Urothelium cell line (cell line): Measurements from ENCODE around the gene CRYAB.
"Not testable (repeated sequence)": the region's sequence is repeated elsewhere in the genome, so short reads cannot be mapped to it uniquely, and the experiment has no call there.

Experiments
- DNase-seq: peaks from one replicate; pipeline ENCODE4 v3.0.0; 2011; ENCODE audit warnings: low spot score, mixed read lengths
- FAIRE-seq: peaks from 2 replicates; lab custom pipeline; 2011; peaks lifted over from hg19 to GRCh38; lab: Jason Lieb, UNC

The CRYAB gene

DNA sequence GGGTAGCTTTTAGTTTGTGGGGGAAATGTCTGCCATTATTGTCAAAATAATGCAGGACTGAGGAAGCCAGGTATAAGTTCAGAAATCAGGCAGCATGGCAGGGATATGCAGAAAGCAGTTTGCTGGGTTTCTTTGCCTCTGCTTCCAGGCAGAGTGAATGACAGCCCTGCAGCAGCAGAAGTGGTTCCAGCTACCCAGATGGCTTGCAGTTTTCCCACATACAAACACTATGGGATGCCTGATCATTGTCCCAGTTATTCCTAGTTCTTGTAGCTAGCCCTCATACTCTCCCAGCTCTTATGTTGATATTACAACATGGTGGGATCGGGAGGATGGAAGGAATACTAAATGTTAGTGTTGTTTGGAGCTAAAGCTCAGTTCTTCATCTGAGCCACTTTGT lies 22.7 kb upstream of the CRYAB start:
- DNase-seq (no peak), FAIRE-seq (no peak)

DNA sequence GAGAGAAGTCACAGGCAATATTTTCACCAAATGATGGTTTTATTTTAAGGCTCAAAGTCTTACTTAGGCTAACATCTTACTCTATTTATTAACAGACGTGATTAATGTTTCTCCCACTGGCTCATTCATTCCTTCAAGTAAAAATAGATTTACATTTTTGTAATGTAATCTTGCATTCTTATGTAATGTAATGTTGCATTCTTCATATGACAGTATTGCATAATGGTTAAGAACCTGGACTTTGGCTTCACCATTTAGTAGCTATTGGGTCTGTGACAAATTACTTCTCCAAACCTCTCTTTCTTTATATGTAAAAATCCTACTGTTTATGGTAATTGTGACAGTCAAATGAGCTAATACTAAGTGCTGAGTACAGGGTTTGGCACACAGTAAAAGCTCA lies 22.3 kb upstream of the CRYAB start:
- no peak for FAIRE-seq
- DNase-seq: no peak

DNA sequence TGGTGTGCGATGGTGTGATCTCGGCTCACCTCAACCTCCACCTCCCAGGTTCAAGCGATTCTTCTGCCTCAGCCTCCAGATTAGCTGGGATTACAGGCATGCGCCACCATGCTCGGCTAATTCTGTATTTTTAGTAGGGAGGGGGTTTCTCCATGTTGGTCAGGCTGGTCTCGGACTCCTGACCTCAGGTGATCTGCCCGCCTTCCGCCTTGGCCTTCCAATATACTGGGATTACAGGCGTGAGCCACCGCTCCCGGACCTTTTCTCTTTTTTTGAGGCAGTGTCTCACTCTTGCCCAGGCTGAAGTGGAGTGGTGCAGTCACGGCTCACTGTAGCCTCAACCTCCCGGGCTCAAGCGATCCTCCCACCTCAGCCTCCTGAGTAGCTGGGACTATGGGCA lies 21.6 kb upstream of the CRYAB start:
- FAIRE-seq, DNase-seq: not testable (repeated sequence)

DNA sequence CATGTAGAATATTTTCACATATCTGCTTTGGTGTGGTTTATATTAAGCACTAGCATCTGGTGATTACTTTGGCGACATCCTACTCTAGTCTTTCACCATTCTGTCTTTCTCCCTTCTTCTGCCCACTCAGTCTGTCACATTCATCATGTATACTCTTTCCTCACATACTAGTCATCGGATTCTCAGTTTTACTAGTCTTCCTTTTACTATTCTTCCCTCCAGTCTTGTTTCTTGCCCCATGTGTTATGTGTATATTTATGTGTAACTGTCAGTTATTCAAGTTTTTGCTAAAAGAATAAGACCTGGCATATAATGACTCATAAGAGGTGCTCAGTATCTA lies 21.0 kb upstream of the CRYAB start:
- FAIRE-seq (no peak), DNase-seq (no peak)

DNA sequence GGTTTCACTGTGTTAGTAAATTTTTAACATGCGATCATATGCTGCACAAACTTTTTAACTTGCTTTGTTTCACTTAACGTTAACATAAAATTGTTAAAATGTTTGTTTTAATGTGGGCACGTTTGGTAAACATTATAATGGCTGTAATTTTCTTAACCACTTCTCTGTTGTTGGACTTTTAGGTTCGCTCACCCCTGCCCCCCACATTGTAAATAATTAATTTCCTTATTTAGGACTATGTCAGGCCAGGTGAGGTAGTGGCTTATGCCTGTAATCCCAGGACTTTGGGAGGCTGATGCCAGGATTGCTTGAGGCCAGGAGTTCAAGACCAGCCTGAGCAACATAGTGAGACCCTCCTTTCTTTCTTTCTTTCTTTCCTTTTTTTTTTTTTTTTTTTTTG lies 18.9 kb upstream of the CRYAB start:
- DNase-seq (no peak), FAIRE-seq (no peak)

DNA sequence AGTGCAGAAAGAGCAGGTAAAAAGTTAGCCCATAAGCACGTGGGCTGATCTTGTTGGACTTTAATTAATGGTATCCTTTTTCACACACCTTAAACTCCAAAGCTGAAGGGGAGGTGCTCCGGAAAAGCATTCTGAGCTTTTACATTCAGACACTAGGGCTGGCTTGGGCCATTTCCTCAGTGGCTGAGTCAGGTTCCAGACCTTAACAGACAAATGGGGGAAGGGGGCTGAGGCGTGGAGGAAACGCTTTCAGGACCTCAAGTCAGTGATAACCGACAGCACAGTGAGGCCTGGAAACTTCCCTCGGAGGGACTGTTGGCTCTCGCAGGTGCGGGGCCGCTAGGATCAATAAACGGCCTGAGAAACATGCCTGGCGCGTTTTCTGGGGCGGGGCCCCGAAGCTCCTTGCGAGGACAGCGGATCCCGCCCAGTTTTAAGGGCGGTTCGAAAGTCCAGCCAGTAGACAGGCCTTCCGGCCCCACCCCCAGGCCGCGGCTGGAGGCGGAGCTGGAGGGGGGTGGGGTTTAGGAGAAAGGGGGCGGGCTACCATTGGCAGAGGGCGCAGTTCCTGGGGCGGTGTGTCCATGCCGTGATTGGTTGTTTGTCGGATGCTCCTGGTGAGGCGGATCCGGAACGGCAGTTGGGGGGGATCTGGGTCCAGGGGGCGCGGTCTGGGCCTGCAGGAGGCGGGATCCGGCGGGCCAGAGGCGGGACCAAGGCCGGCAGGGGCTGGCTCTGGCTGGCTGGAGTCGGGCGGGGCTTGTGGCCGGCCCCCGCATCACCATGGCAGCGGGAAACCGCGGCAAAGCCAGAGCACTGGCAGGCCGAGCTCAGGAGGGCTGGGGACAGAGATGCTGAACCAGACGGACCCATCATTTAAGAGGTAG lies 15.2 kb upstream of the CRYAB start:
- peak; percentile 75 for FAIRE-seq
- DNase-seq: peak; percentile 99

DNA sequence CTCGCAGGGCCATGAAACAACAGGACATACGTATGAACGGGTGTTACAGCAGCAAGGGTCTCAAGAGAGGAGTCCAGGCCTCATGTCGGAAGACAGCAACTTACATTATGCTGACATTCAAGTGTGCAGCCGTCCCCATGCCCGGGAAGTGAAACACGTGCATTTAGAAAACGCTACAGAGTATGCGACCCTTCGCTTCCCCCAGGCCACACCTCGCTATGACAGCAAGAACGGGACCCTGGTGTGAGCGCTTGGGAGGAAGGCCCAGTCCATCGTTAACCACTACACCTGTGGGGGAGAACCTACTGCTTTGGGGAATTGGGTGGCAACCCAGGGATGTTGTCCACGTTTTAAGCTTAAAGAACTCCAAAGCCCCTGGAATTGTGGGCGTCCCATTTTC lies 14.4 kb upstream of the CRYAB start:
- no peak for FAIRE-seq
- no peak for DNase-seq

DNA sequence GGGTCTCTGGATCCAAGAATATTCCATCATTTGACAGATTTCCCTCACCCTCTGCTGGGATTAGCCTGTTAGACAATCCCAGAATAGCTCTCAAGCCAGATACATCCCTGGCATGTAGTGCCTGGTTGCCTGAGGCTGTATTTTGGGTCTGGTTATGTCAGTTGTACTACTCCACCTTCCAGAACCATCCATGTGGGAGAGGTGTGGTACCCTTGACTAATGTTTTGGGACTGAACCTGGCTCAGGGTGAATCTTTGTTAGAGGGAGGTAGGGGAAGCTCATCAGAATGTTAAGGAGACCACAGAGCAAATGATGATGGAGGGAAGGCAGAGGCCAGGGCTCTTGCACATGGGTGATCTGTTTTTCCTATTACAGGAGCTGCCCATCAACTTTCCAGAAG lies 12.4 kb upstream of the CRYAB start:
- DNase-seq (no peak), FAIRE-seq (no peak)

DNA sequence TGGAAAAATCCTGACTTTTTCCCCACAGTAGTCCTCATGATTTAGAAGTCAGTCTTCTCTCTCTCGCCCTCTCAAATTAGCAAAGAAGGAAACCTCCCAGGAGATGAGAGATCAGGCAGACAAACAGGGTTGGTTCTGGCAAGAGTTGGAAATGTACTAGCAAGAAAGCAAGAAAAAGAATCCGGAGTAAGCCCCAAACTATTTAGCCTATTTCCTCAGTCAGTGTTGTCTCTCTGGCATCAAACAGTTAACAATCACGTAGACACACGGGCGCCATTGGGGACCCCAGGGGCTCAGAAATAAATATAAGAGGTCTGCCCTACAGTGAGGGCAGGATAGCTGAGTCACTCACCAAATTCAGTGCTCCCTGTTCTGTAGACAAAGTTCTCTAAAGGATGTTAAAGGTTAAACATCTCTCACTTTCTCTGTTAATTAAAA lies 11.8 kb upstream of the CRYAB start:
- DNase-seq (no peak), FAIRE-seq (no peak)

DNA sequence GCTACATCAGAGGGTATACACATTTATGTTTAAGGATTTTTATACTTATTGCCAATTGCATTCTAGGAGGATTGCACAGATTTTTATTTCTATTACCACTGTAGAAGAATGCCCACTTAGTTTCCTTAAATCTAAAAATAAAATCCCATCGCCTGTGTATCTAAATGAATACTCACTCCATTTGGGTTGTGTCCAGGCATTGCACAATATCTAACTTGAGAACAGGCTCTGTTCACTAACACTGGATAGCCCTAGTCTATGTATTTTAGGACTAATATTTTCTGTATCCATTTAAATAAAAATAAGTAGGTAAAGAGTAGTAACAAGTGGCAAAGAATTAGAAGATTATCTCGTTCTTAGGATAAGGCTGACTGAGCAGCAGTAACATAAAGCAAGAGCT lies 11.2 kb upstream of the CRYAB start:
- DNase-seq (no peak), FAIRE-seq (no peak)

DNA sequence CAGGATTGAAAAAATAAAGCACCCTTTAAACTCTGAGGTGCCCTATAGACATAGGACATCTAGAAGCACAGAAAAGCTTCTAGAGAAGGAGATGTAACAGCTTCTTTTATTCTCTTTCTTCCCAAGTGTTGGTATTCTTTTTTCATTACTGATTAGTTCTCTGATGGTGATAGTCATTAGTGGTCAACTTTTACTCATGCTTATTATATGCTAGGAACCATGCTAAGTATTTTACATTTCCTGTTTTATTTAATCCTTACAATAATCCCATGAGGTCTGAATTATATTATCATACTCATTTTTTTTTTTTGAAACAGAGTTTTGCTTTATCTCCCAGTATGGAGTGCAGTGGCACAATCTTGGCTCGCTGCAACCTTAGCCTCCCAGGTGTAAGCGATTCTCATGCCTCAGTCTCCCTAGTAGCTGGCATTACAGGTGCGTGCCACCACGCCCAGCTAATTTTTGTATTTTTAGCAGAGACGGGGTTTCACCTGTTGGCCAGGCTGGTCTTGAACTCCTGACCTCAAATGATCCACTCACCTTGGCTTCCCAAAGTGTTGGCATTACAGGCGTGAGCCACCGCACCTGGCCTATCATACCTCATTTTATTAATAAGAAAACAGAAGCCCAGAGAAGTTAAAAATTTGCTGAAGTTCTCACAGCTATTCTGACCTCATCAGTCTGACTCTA lies 10.1 kb upstream of the CRYAB start:
- no peak for FAIRE-seq
- no peak for DNase-seq

DNA sequence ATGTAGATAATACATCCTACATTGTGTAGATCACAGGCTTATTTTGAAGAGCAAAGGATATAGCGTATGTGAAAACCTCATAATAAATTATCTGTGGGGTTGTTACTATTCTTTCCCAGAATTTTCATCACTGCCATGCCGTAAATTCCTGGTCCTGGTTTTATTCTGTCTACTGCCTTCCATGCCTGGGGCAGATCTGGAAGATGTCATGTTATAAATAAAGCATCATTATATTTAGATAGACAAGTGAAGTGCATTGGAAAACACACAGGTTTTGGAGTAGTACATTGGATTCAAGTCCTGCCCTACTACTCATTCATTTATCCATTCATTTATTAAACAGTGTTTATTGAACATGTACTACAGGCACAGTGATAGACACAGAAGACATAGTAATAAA lies 9.3 kb upstream of the CRYAB start:
- FAIRE-seq: no peak
- DNase-seq: no peak

DNA sequence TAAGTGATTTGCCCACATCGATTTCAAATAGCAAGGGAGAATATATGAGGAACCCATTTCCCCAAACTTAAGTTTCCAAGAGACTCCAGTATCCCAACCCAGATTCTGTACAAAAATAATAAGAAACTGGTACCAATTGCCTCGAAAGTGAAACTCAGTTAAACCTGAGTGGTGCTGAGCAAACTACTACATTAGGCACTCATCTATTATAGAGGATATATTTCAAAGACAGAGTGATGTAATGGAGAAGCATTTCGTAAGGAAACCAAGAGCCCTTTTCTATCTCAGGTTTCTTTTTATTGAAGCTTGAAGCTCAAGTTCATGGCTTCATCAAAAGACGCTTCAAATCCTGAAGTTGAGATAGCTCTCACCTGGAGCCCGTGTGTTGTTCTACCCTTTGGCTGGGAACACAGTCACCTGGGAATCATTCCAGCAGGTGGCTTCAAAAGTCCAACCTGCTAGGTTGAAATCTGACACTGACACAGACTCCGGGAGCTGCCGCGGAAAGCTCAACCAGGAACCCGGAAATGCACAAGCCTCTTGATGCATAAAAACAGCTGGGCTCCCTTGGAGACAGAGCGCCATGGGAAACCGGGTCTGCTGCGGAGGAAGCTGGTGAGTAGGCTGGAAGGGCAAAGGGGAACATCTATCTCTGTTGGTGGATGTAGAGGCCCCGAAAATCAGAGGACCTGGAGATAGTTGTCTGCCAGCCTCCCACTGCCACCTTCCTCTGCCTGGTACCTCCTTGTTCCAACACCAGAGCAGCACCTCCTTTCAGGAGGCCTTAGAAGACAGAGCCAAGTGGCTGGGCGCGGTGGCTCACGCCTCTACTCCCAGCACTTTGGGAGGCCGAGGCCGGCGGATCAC lies 7.1 kb upstream of the CRYAB start, which contains the start of gene C11orf52:
TSS of gene C11orf52 (plus strand) at position 524 of the 867 bp plus-strand sequence. CDS start at position 584, 60 bp downstream.
- FAIRE-seq (no peak), DNase-seq (no peak)

DNA sequence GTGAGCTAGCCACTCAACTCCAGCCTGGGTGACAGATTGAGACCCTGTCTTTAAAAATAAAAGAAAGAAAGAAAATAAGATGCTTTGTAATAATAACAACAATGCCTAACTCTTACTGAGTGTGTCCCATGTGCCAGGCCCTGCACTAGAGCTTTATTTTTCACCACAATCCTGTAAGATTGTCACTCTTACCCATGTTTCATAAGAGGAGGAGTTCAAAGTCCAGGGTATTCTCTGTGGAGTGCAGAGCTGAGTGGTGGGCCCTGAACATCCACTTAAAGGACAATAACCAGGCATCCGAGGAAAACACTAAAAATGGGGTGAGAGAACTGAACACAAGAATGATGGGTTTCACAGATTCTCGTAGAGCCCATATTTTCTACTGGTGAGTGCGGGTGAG lies 6.2 kb upstream of the CRYAB start:
- DNase-seq (no peak), FAIRE-seq (no peak)

DNA sequence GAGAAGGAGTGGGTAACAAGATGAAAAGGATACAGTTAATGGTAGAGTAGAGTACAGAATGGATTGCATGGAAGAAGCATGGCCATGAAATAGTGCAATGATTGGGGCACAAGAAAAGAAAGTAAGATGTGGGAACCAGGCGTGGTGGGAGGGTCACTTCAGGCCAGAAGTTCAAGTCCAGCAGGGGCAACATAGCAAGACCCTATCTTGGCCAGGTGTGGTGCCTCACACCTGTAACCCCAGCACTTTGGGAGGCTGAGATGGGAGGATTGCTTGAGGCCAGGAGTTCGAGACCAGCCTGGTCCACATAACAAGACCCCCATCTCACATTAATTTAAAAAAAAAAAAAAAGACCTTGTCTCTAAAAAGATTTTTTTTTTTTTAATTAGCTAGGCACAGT lies 5.7 kb upstream of the CRYAB start:
- no peak for FAIRE-seq
- DNase-seq: no peak

DNA sequence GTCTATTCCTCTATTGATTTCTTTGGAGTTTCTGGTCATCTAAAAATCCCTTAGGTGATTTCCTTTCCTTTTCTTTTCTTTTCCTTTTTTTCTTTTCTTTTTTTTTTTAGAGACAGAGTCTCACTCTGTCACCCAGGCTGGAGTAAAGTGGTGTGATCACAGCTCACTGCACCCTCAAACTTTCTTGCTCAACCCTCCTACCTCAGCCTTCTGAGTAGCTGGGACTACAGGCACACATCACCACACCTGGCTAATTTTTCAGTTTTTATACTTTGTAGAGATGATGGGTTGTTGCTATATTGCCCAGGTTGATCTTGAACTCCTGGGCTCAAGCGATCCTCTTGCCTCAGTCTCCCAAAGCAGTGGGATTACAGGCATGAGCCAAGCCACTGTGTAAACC lies 5.2 kb upstream of the CRYAB start:
- DNase-seq: no peak
- FAIRE-seq: peak; percentile 52

DNA sequence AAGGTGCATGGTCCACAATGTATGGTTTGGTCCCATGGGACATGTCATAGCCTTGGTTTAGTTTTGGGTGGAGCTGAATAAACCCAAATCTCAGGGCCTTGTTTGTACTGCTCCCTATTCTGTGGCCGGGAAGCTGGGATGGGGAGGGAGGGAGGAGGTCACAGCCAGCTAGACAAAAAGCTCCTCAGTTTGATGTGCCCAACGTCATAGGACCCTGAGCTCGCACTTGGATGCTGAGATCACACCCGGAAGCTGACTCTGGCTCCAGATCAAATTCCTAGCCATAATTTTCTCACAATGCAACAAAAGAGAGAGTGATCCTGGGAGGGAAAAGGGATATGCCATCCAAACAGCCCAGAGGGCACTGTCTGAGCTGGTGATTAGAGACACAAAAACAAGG lies 2.4 kb upstream of the CRYAB start:
- FAIRE-seq: peak; percentile 13
- DNase-seq: peak; percentile 73

DNA sequence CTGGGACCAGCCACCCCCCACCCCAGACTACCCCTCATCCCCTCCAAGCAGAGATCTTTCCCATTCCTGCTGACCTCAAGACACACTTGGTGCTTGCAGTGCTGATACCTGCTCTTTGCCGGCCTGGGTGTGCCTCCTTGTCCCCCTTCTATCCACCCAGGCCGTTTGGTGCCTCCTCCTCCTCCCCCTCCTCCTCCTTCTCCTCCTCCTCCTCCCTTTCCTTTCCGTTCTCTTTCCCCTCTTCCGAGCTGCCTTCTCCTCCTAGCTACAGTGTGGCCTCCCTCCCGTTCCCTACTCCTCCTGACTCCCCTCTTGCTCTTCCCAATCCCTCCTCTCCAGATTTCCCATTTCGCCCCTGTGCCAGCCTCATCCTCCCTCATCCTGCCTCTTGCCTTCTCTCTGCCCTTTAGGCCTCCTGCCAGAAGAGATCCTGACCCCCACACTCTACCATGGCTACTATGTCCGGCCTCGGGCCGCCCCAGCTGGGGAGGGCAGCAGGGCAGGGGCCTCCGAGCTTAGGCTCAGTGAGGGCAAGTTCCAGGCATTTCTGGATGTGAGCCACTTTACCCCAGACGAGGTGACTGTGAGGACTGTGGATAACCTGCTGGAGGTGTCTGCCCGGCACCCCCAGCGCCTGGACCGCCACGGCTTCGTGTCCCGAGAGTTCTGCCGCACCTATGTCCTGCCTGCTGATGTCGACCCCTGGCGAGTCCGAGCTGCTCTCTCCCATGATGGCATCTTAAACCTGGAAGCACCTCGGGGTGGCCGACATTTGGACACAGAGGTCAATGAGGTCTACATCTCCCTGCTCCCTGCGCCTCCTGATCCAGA lies 1.7 kb upstream of the CRYAB start:
- DNase-seq (no peak), FAIRE-seq (peak; percentile 91)

DNA sequence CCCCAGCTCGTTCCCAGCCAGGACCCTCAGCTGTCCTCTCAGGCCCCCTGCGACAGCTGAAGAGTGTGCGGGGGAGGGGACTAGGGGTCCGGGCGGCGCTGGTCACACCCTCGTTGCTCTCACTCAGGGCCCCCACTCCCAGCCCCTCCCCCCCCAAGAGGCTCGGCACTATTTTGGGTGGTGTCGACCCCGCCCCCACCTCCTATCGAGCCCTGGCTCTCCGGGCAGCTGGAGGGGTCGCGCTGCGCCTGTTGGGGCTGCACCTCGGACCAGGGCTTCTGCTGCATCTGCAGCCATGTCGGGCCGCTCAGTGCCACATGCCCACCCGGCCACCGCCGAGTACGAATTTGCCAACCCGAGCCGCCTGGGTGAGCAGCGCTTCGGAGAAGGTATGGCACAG lies 965 bp upstream of the CRYAB start, which contains the start of gene HSPB2:
TSS of gene HSPB2 (plus strand) at position 200 of the 400 bp plus-strand sequence. CDS start at position 296, 96 bp downstream.
- FAIRE-seq (peak; percentile 44), DNase-seq (no peak)
